Endothelial cell (in vitro differentiated cells): ENCODE measurements around the gene DHRSX. TPM values are rescaled to one million over a fixed set of nuclear protein-coding genes. Genes with fewer than 3 reads are reported as not detected.

Experiments used
- DNase-seq: peaks from one replicate; pipeline ENCODE4 v3.0.0; 2021; ENCODE audit warnings: low spot score
- H3K27ac Mint-ChIP-seq: one replicate; pipeline ENCODE4 v1.8.0; 2021; ENCODE audit warnings: mixed read lengths, inconsistent platforms; ENCODE audit not compliant: unreplicated experiment
- H3K27me3 Mint-ChIP-seq: one replicate; pipeline ENCODE4 v1.8.0; 2021; ENCODE audit warnings: mild to moderate bottlenecking, moderate library complexity, mixed read lengths, inconsistent platforms; ENCODE audit not compliant: unreplicated experiment
- H3K36me3 Mint-ChIP-seq: one replicate; pipeline ENCODE4 v1.8.0; 2021; ENCODE audit warnings: mild to moderate bottlenecking, low read depth, mixed read lengths, inconsistent platforms; ENCODE audit not compliant: unreplicated experiment
- H3K4me1 Mint-ChIP-seq: one replicate; pipeline ENCODE4 v1.8.0; 2021; ENCODE audit warnings: mild to moderate bottlenecking, mixed read lengths, inconsistent platforms; ENCODE audit not compliant: unreplicated experiment
- H3K4me3 Mint-ChIP-seq: one replicate; pipeline ENCODE4 v1.8.0; 2021; ENCODE audit warnings: mild to moderate bottlenecking, mixed read lengths, inconsistent platforms; ENCODE audit not compliant: unreplicated experiment
- H3K9me3 Mint-ChIP-seq: one replicate; pipeline ENCODE4 v1.8.0; 2021; ENCODE audit warnings: mixed read lengths, inconsistent platforms; ENCODE audit not compliant: unreplicated experiment
- long read RNA-seq: library from polyadenylated mRNA; unstranded; transcript quantifications from one replicate; pipeline ENCODE4 v2.0.0, GENCODE V29; 2020; ENCODE audit not compliant: unreplicated experiment
- total RNA-seq: library from RNA; stranded (reverse); fragmentation: NEBNext Ultra II Directional; extraction: Animal tissue kit (Norgen Biotek cat#: 25700); gene quantifications from one replicate; pipeline ENCODE4 v1.2.1, GENCODE V29; 2021; ENCODE audit not compliant: unreplicated experiment
- TF ChIP-seq, protein P1 (sequence below): fragments of 200-600 bp; sonication (generic); IDR thresholded peaks from one replicate; pipeline ENCODE4 v1.5.0; 2021; ENCODE audit warnings: antibody characterized with exemption; ENCODE audit not compliant: unreplicated experiment

The DHRSX gene, protein sequence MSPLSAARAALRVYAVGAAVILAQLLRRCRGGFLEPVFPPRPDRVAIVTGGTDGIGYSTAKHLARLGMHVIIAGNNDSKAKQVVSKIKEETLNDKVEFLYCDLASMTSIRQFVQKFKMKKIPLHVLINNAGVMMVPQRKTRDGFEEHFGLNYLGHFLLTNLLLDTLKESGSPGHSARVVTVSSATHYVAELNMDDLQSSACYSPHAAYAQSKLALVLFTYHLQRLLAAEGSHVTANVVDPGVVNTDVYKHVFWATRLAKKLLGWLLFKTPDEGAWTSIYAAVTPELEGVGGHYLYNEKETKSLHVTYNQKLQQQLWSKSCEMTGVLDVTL
- total RNA-seq: 22.2 TPM
- long read RNA-seq, transcript DHRSX-201 (7 exons, 2,571 nt): major isoform, 11 of 19 reads
- long read RNA-seq, partial matches to known transcripts: 0 of 19 reads
- long read RNA-seq, other reads (novel, unspliced or antisense): 8 of 19 reads

DNA sequence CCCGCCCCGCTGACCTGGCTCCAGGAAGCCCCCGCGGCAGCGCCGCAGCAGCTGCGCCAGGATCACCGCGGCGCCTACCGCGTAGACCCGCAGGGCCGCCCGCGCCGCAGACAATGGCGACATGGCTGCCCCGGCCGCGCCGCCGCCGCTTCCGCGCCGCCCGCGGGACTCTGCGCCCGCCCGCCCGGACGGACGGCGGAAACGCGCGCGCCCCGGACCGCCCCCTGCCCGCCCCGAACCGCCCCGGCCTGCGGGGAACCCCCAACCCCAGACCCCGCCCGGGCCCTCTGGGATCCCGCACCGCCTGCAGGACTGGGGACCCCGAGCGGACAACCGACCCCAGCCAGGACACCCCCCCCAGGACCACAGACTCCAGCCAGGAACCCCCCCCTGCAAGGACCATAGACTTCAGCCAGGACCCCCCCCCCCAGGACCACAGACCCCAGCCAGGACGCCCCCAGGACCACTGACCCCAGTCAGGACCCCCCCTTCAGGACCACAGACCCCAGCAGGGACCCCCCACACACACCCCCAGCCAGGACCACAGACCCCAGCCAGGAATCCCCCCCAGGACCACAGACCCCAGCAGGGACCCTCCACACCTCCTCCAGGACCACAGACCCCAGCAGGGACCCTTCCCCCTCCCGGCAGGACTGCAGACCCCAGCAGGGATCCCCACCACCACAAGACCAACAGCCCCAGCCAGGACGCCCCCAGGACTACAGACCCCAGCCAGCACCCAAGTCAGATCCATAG, at the start of gene DHRSX, which contains the start of gene ZBED1:
Gene DHRSX (minus strand): TSS at position 174 of the 756 bp plus-strand sequence. CDS start 51 bp downstream, at position 123.
Gene ZBED1 (minus strand): TSS at position 174 of the 756 bp plus-strand sequence. CDS start 10,257 bp downstream, outside the sequence.
- peaks cover 18% of the 10 kb centered on the region for H3K4me1 Mint-ChIP-seq
- H3K9me3 Mint-ChIP-seq: no peaks in the 10 kb centered on the region
- DNase-seq: peak; percentile 54
- H3K27ac Mint-ChIP-seq: peak within 1 kb of the TSS; percentile 80
- TF ChIP-seq, protein P1, sequence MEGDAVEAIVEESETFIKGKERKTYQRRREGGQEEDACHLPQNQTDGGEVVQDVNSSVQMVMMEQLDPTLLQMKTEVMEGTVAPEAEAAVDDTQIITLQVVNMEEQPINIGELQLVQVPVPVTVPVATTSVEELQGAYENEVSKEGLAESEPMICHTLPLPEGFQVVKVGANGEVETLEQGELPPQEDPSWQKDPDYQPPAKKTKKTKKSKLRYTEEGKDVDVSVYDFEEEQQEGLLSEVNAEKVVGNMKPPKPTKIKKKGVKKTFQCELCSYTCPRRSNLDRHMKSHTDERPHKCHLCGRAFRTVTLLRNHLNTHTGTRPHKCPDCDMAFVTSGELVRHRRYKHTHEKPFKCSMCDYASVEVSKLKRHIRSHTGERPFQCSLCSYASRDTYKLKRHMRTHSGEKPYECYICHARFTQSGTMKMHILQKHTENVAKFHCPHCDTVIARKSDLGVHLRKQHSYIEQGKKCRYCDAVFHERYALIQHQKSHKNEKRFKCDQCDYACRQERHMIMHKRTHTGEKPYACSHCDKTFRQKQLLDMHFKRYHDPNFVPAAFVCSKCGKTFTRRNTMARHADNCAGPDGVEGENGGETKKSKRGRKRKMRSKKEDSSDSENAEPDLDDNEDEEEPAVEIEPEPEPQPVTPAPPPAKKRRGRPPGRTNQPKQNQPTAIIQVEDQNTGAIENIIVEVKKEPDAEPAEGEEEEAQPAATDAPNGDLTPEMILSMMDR: no peak
- H3K36me3 Mint-ChIP-seq: no peaks in the 10 kb centered on the region
- peaks cover 7% of the 10 kb centered on the region for H3K27me3 Mint-ChIP-seq
- peak within 1 kb of the TSS; percentile 91 for H3K4me3 Mint-ChIP-seq

DNA sequence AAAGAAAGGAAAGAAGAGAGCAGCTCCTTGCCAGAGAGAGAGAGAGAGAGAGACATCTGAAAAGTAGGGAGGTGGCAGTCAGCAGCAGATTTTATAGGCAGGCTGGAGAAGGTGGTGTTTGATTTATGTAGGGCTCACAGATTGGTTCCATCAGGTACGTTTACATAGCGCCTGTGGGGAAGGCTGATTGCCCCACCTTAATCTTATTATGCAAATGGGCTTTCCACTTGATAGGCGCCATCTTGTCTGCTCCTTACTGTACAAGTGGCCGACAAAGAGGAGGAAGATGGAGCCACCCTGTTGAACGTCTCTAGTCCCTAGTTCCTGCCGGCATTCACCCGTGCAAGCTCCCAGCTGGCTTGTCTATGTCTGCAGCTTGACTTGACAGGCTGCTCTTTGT, 49.1 kb upstream of the DHRSX start:
- Mint-ChIP-seq H3K27me3 (no peaks in the 10 kb centered on the region), H3K4me3 (no peak overlapping the region), H3K9me3 (no peaks in the 10 kb centered on the region), H3K27ac (no peak overlapping the region), H3K4me1 (no peaks in the 10 kb centered on the region), H3K36me3 (no peaks in the 10 kb centered on the region)
- TF ChIP-seq, protein P1: no peak
- DNase-seq: no peak

DNA sequence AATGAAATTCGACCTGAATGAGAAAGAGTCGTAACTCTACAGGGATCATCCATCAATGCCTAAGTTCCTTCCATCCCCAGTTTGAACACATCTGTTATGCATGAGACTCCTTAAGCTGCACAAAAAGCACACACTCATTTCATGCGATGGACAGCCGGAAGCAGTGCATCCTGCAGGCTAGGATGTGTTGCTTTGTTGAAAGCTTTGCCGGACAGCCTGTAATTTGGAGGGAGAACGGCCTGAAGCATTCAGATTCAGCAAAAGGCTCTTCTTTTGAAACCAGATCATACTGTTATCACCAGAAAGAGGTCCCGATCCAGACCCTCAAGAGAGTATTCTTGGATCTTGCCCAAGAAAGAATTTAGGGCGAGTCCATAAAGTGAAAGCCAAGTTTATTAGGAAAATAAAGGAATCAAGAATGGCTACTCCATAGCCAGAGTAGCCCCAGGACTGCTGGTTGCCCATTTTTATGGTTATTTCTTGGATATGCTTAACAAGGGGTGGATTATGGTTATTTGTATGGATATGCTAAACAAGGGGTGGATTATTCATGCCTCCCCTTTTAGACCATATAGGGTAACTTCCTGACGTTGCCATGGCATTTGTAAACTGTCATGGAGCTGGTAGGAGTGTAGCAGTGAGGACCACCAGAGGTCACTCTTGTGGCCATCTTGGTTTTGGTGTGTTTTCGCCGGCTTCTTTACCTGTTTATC, 48.1 kb upstream of the DHRSX start:
- DNase-seq: no peak
- Mint-ChIP-seq H3K27ac (no peak overlapping the region), H3K27me3 (no peaks in the 10 kb centered on the region), H3K4me3 (no peak overlapping the region), H3K4me1 (no peaks in the 10 kb centered on the region), H3K36me3 (no peaks in the 10 kb centered on the region), H3K9me3 (no peaks in the 10 kb centered on the region)
- TF ChIP-seq, protein P1: no peak

DNA sequence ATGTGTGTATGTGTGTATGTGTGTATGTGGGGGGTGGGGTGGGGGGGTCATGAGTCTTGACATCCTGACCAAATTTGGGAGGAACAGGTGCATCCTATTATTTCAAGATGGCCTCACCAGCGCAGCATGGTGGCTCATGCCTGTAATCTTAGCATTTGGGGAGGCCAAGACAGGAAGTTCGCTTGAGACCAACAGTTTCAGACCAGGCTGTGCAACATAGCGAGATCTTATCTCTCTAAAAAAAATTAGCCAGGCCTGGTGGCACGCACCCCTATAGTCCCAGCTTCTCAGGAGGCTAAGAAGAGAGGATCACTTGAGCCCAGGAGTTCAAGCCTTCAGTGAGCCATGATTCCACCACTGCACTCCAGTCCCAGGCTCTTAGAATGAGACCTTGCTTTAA, 47.0 kb upstream of the DHRSX start:
- Mint-ChIP-seq H3K27me3 (no peaks in the 10 kb centered on the region), H3K4me1 (no peaks in the 10 kb centered on the region), H3K4me3 (no peak overlapping the region), H3K36me3 (no peaks in the 10 kb centered on the region), H3K9me3 (no peaks in the 10 kb centered on the region), H3K27ac (no peak overlapping the region)
- TF ChIP-seq, protein P1: no peak
- DNase-seq: no peak
